OCI-LY3 (cell line): Measurements from ENCODE around the gene TAF7L.

ENCODE experiments used
- EZH2phosphoT487 ChIP-seq: fragments of 200-600 bp; shearing (Covaris generic); IDR thresholded peaks from 2 replicates; pipeline ENCODE4 v1.6.1; 2018; ENCODE audit warnings: antibody characterized with exemption, mixed run types, low read depth
- TF ChIP-seq, protein P1 (sequence below): fragments of 200-600, 300-600 bp; sonication (generic); IDR thresholded peaks from 2 replicates; pipeline ENCODE4 v1.5.1; 2014; ENCODE audit warnings: antibody characterized with exemption, low read length, low read depth

DNA sequence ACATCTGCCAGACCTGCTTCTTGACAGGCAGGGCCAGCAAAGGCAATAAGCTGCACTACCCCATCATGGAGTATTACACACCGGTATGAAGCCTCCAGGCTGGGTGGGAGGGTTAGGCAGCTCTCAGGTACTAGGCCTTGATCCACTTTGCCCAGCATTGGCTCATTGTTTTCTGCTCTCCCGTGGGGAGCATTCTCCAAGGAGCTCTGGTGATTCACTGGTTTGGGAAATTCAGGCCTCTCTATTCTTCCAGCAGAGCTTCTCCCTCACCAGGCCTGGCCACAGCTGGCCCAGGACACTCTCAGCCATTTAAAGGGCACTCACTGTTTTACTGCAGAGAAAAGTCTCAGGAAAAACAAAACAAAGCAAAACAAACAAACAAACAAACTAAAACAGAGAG is 38.5 kb downstream of the TAF7L start:
- TF ChIP-seq, protein P1, sequence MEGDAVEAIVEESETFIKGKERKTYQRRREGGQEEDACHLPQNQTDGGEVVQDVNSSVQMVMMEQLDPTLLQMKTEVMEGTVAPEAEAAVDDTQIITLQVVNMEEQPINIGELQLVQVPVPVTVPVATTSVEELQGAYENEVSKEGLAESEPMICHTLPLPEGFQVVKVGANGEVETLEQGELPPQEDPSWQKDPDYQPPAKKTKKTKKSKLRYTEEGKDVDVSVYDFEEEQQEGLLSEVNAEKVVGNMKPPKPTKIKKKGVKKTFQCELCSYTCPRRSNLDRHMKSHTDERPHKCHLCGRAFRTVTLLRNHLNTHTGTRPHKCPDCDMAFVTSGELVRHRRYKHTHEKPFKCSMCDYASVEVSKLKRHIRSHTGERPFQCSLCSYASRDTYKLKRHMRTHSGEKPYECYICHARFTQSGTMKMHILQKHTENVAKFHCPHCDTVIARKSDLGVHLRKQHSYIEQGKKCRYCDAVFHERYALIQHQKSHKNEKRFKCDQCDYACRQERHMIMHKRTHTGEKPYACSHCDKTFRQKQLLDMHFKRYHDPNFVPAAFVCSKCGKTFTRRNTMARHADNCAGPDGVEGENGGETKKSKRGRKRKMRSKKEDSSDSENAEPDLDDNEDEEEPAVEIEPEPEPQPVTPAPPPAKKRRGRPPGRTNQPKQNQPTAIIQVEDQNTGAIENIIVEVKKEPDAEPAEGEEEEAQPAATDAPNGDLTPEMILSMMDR = no peak
- TF ChIP-seq EZH2phosphoT487 = no peak
